HCT116 (cell line): Measurements from ENCODE around the gene ERBB4. TPM values are rescaled to one million over a fixed set of nuclear protein-coding genes. Genes with fewer than 3 reads are reported as not detected.

Experiments used
- ATAC-seq: fragments of 200-7000 bp; cut with Tn5 transposase; 2 replicates; pipeline ENCODE4 v1.9.1; 2020; ENCODE audit warnings: mild to moderate bottlenecking, moderate library complexity
- BruUV-seq: library from RNA; stranded (reverse); fragments of 400-500 nt; replicated peaks from 2 replicates; lab custom pipeline; 2021; lab: Mats Ljungman, UMichigan
- CTCF ChIA-PET: fragments of 300-600 bp; sonication (Branson Sonifier 250); formaldehyde crosslinking; loops from one replicate; lab custom pipeline; 2021; ENCODE audit warnings: antibody characterized with exemption; lab: Charles Lee
- POLR2A ChIA-PET: fragments of 300-600, 350-600 bp; sonication (Branson Sonifier 250); formaldehyde crosslinking; loops from one replicate; lab custom pipeline; 2021; ENCODE audit warnings: antibody characterized with exemption; lab: Charles Lee
- RAD21 ChIA-PET, 2 experiments: fragments of 300-600 bp; sonication (Branson Sonifier 250); formaldehyde crosslinking; loops; one replicate each; lab custom pipeline; 2023; ENCODE audit warnings: low total read pairs in 2 of 2; ENCODE audit not compliant: uncharacterized antibody in 2 of 2, unreplicated experiment in 2 of 2, low non-redundant PET in 1 of 2; lab: Charles Lee
- DNase-seq: peaks from one replicate; pipeline ENCODE4 v3.0.0-alpha.2; 2010; ENCODE audit warnings: low read depth, low spot score
- H2AFZ ChIP-seq: fragments of 200-600 bp; shearing (Covaris generic), sonication (generic); 2 replicates; pipeline ENCODE4 v1.6.1; 2017; ENCODE audit warnings: low read depth, mixed run types, mixed read lengths, antibody characterized with exemption, low read length; ENCODE audit not compliant: poor library complexity, severe bottlenecking
- H3K27ac ChIP-seq: 2 replicates; pipeline ENCODE4 v1.5.1; 2012; ENCODE audit warnings: low read depth, low read length
- H3K27me3 ChIP-seq: fragments of 200-600 bp; sonication (generic); 2 replicates; pipeline ENCODE4 v1.6.1; 2016; ENCODE audit warnings: mixed run types, low read length, mixed read lengths; ENCODE audit not compliant: insufficient read depth
- H3K36me3 ChIP-seq, 2 experiments: fragments of 200-500 bp in 1 of 2; fragments of 200-600 bp in 1 of 2; sonication (Bioruptor generic) in 1 of 2; sonication (generic) in 1 of 2; 2 replicates each; pipeline versions ENCODE4 v1.5.1 to v1.6.1; 2014 to 2016; ENCODE audit warnings: low read length in 2 of 2, inconsistent platforms in 1 of 2, mixed read lengths in 1 of 2, mixed run types in 1 of 2; ENCODE audit not compliant: insufficient read depth in 2 of 2, control insufficient read depth in 1 of 2
- H3K4me1 ChIP-seq, 2 experiments: fragments of 200-600 bp in 1 of 2; sonication (generic) in 1 of 2; 2 replicates each; pipeline versions ENCODE4 v1.5.1 to v1.6.1; 2012 to 2017; ENCODE audit warnings: low read length in 2 of 2, inconsistent platforms in 1 of 2, mild to moderate bottlenecking in 1 of 2, mixed read lengths in 1 of 2, mixed run types in 1 of 2, moderate library complexity in 1 of 2; ENCODE audit not compliant: insufficient read depth in 2 of 2, control insufficient read depth in 1 of 2
- H3K4me2 ChIP-seq: fragments of 200-600 bp; sonication (generic); 2 replicates; pipeline ENCODE4 v1.6.1; 2017; ENCODE audit warnings: mixed run types, low read length, mixed read lengths
- H3K4me3 ChIP-seq, 2 experiments: fragments of 200-600 bp in 1 of 2; sonication (generic) in 1 of 2; replicated peaks in 1 of 2; 2 replicates each; pipeline ENCODE4 v1.5.1; 2011 to 2016; ENCODE audit warnings: low read length in 2 of 2, control low read depth in 1 of 2, low read depth in 1 of 2, mild to moderate bottlenecking in 1 of 2, mixed read lengths in 1 of 2, mixed run types in 1 of 2
- H3K79me2 ChIP-seq: fragments of 200-600 bp; sonication (generic); 2 replicates; pipeline ENCODE4 v1.6.1; 2017; ENCODE audit warnings: mild to moderate bottlenecking, mixed run types, low read length, moderate library complexity, mixed read lengths; ENCODE audit not compliant: insufficient read depth
- H3K9ac ChIP-seq: fragments of 200-600 bp; sonication (generic); 2 replicates; pipeline ENCODE4 v1.6.1; 2016; ENCODE audit warnings: low read length, mixed read lengths
- H3K9me2 ChIP-seq: fragments of 200-600 bp; sonication (generic), shearing (Covaris generic); 2 replicates; pipeline ENCODE4 v1.6.1; 2017; ENCODE audit warnings: mixed run types, mild to moderate bottlenecking, moderate library complexity; ENCODE audit not compliant: insufficient read depth
- H3K9me3 ChIP-seq, 2 experiments: fragments of 200-500 bp in 1 of 2; fragments of 200-600 bp in 1 of 2; sonication (Bioruptor generic) in 1 of 2; sonication (generic) in 1 of 2; 2 replicates each; pipeline ENCODE4 v1.6.1; 2014 to 2017; ENCODE audit warnings: low read length in 2 of 2, mixed read lengths in 2 of 2, inconsistent platforms in 1 of 2, low read depth in 1 of 2, mild to moderate bottlenecking in 1 of 2, mixed run types in 1 of 2, moderate library complexity in 1 of 2; ENCODE audit not compliant: control insufficient read depth in 1 of 2, insufficient read depth in 1 of 2
- H4K20me1 ChIP-seq: fragments of 200-600 bp; sonication (generic), shearing (Covaris generic); 2 replicates; pipeline ENCODE4 v1.6.1; 2017; ENCODE audit warnings: mixed run types, mild to moderate bottlenecking, moderate library complexity; ENCODE audit not compliant: insufficient read depth
- CBX3 ChIP-seq: IDR thresholded peaks from 2 replicates; pipeline ENCODE4 v1.6.1; 2012; ENCODE audit warnings: low read depth
- CEBPB ChIP-seq: IDR thresholded peaks from 2 replicates; pipeline ENCODE4 v1.6.1; 2012; ENCODE audit warnings: low read depth
- JUND ChIP-seq: IDR thresholded peaks from 2 replicates; pipeline ENCODE4 v1.6.1; 2012
- POLR2A ChIP-seq: IDR thresholded peaks from 2 replicates; pipeline ENCODE4 v1.7.0; 2011; ENCODE audit warnings: borderline replicate concordance; ENCODE audit not compliant: insufficient read depth, insufficient read length; ENCODE audit errors: extremely low read depth
- RAD21 ChIP-seq: IDR thresholded peaks from 2 replicates; pipeline ENCODE4 v1.6.1; 2012; ENCODE audit warnings: low read depth, mild to moderate bottlenecking
- SIN3A ChIP-seq: IDR thresholded peaks from 2 replicates; pipeline ENCODE4 v1.6.1; 2012; ENCODE audit warnings: low read depth
- SP1 ChIP-seq: IDR thresholded peaks from 2 replicates; pipeline ENCODE4 v1.6.1; 2012; ENCODE audit warnings: low read depth
- SRF ChIP-seq: IDR thresholded peaks from 2 replicates; pipeline ENCODE4 v1.6.1; 2012; ENCODE audit warnings: low read depth
- YY1 ChIP-seq: IDR thresholded peaks from 2 replicates; pipeline ENCODE4 v1.6.1; 2011; ENCODE audit warnings: low read length, low read depth, moderate library complexity, mild to moderate bottlenecking; ENCODE audit not compliant: insufficient replicate concordance; ENCODE audit errors: extremely low read depth
- ZFX ChIP-seq: fragments of 450-650 bp; IDR thresholded peaks from 2 replicates; pipeline ENCODE4 v1.6.1; 2017
- intact Hi-C: fragments of 100-400 bp; cut with micrococcal nuclease; formaldehyde crosslinking; loops from 2 replicates; pipeline ENCODE4 v1.10.0; 2022
- total RNA-seq: library from RNA; stranded (reverse); gene quantifications from one replicate; pipeline ENCODE4 v1.2.1, GENCODE V29; 2021; ENCODE audit not compliant: unreplicated experiment
- TF ChIP-seq, protein P1 (sequence below): IDR thresholded peaks from 2 replicates; pipeline ENCODE4 v1.6.1; 2011; ENCODE audit warnings: mild to moderate bottlenecking, low read length, moderate library complexity; ENCODE audit not compliant: insufficient replicate concordance; ENCODE audit errors: extremely low read depth
- TF ChIP-seq, protein P2 (sequence below), 3 experiments: fragments of 200-600 bp in 1 of 3; sonication (generic) in 1 of 3; IDR thresholded peaks in 2 of 3; conservative IDR thresholded peaks in 1 of 3; 2 replicates each; pipeline ENCODE4 v1.5.1; 2012 to 2017; ENCODE audit warnings: low read depth in 2 of 3, low read length in 2 of 3, antibody characterized with exemption in 1 of 3, borderline replicate concordance in 1 of 3, control low read depth in 1 of 3, mild to moderate bottlenecking in 1 of 3, mixed read lengths in 1 of 3, mixed run types in 1 of 3, moderate library complexity in 1 of 3; ENCODE audit not compliant: insufficient read depth in 1 of 3
- TF ChIP-seq, protein P3 (sequence below): IDR thresholded peaks from 2 replicates; pipeline ENCODE4 v1.6.1; 2012
- TF ChIP-seq, protein P4 (sequence below): IDR thresholded peaks from 2 replicates; pipeline ENCODE4 v1.6.1; 2012

ERBB4 gene
- total RNA-seq, 1 experiment from 2014 or later, result 0.10 TPM

DNA sequence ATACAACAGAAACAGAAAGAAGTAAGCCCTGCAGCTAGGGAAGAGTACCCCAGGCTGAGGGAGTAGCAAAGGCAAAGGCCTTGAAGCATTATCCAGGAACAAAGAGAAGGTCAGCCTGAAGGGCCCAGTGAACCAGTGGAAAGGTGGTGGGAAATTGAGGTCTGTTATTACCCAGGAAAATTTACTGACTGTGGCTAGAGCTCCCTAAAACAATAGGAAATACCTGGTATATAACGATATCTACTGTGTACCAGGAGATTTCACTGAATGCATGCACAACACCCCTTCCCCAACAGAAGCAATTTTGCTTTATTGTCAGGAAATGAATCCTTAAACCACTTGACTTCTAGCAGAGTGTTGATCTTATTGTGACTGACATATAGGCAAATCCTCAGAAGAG, 365.3 kb downstream of the ERBB4 start (continued):
- TF ChIP-seq, protein P1, sequence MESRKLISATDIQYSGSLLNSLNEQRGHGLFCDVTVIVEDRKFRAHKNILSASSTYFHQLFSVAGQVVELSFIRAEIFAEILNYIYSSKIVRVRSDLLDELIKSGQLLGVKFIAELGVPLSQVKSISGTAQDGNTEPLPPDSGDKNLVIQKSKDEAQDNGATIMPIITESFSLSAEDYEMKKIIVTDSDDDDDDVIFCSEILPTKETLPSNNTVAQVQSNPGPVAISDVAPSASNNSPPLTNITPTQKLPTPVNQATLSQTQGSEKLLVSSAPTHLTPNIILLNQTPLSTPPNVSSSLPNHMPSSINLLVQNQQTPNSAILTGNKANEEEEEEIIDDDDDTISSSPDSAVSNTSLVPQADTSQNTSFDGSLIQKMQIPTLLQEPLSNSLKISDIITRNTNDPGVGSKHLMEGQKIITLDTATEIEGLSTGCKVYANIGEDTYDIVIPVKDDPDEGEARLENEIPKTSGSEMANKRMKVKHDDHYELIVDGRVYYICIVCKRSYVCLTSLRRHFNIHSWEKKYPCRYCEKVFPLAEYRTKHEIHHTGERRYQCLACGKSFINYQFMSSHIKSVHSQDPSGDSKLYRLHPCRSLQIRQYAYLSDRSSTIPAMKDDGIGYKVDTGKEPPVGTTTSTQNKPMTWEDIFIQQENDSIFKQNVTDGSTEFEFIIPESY, result no peak
- TF ChIP-seq ZFX (no peak), CBX3 (no peak), SRF (no peak), RAD21 (no peak), POLR2A (no peak), JUND (no peak)

DNA sequence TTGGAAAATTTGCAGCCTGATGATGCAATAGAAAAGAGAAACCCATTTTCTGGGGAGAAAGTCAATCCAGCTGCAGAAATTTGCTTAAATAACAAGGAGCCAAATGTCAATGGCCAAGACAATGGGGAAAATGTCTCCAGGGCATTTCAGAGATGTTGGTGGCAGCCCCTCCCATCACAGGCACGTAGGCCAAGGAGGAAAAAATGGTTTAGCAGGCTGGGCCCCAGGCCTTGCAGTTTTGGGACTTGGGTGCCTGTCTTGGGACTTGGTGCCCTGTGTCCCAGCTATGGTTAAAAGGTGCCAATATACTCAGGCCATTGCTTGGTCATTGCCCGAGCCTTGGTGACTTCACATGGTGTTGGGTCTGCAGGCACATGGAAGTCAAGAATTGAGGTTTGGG, 368.2 kb downstream of the ERBB4 start:
- TF ChIP-seq, protein P2, sequence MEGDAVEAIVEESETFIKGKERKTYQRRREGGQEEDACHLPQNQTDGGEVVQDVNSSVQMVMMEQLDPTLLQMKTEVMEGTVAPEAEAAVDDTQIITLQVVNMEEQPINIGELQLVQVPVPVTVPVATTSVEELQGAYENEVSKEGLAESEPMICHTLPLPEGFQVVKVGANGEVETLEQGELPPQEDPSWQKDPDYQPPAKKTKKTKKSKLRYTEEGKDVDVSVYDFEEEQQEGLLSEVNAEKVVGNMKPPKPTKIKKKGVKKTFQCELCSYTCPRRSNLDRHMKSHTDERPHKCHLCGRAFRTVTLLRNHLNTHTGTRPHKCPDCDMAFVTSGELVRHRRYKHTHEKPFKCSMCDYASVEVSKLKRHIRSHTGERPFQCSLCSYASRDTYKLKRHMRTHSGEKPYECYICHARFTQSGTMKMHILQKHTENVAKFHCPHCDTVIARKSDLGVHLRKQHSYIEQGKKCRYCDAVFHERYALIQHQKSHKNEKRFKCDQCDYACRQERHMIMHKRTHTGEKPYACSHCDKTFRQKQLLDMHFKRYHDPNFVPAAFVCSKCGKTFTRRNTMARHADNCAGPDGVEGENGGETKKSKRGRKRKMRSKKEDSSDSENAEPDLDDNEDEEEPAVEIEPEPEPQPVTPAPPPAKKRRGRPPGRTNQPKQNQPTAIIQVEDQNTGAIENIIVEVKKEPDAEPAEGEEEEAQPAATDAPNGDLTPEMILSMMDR (IDR thresholded peaks at IDR 0.05 in 2 of 3, conservative IDR thresholded peaks at IDR 0.05 in 1 of 3; ENCODE audit: borderline replicate concordance in 1 of 3, insufficient read depth in 1 of 3, low read depth in 2 of 3, low read length in 2 of 3), result no peak
- TF ChIP-seq, protein P3, sequence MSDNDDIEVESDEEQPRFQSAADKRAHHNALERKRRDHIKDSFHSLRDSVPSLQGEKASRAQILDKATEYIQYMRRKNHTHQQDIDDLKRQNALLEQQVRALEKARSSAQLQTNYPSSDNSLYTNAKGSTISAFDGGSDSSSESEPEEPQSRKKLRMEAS, result no peak
- no peak for TF ChIP-seq YY1
- no peak for TF ChIP-seq SP1
- TF ChIP-seq RAD21, result no peak
- TF ChIP-seq SIN3A, result no peak
- TF ChIP-seq, protein P4, sequence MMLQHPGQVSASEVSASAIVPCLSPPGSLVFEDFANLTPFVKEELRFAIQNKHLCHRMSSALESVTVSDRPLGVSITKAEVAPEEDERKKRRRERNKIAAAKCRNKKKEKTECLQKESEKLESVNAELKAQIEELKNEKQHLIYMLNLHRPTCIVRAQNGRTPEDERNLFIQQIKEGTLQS, result no peak
- TF ChIP-seq CBX3, result no peak
- TF ChIP-seq CEBPB, result no peak
- TF ChIP-seq POLR2A, result no peak
- ChIA-PET POLR2A (no interaction called here), CTCF (no interaction called here), RAD21 (no interaction called here)
- H3K4me3 ChIP-seq, result no peak overlapping the region
- H2AFZ ChIP-seq, result no peak overlapping the region
- H3K79me2 ChIP-seq, result no peaks in the 10 kb centered on the region
- ATAC-seq (no peak), DNase-seq (no peak)
- H3K27me3 ChIP-seq, result no peaks in the 10 kb centered on the region
- intact Hi-C loops, result no loop called here
- H3K9me3 ChIP-seq, result peaks cover 0 to 6% of the 10 kb centered on the region in 2 experiments; a peak in 1 of 4 replicates
- no peaks in the 10 kb centered on the region for H3K4me1 ChIP-seq
- no peak overlapping the region for H3K9ac ChIP-seq
- no peak overlapping the region for H3K27ac ChIP-seq
- H4K20me1 ChIP-seq, result no peaks in the 10 kb centered on the region
- no peak overlapping the region for H3K4me2 ChIP-seq
- no TSS peak for BruUV-seq
- H3K9me2 ChIP-seq, result no peaks in the 10 kb centered on the region
- no peaks in the 10 kb centered on the region for H3K36me3 ChIP-seq
